HFFc6 (cell line): ENCODE measurements around the gene DLX2. TPM values are rescaled to one million over a fixed set of nuclear protein-coding genes. Genes with fewer than 3 reads are reported as not detected.

ENCODE experiments used
- DNase-seq: peaks from one replicate; pipeline ENCODE4 v3.0.0-alpha.2; 2018
- H3K27ac Mint-ChIP-seq: 2 replicates; pipeline ENCODE4 v1.8.0; 2020; ENCODE audit warnings: mild to moderate bottlenecking, mixed read lengths
- H3K27me3 Mint-ChIP-seq: 2 replicates; pipeline ENCODE4 v1.8.0; 2021; ENCODE audit warnings: mild to moderate bottlenecking, moderate library complexity, mixed read lengths; ENCODE audit not compliant: insufficient read depth
- H3K36me3 Mint-ChIP-seq: 2 replicates; pipeline ENCODE4 v1.8.0; 2021; ENCODE audit warnings: low read depth, mixed read lengths
- H3K4me1 Mint-ChIP-seq: 2 replicates; pipeline ENCODE4 v1.8.0; 2020; ENCODE audit warnings: low read depth, mixed read lengths
- H3K4me3 Mint-ChIP-seq: 2 replicates; pipeline ENCODE4 v1.8.0; 2020; ENCODE audit warnings: mild to moderate bottlenecking, moderate library complexity, mixed read lengths
- H3K9me3 Mint-ChIP-seq: 2 replicates; pipeline ENCODE4 v1.8.0; 2020; ENCODE audit warnings: mild to moderate bottlenecking, mixed read lengths
- total RNA-seq, 6 experiments: library from RNA; stranded (reverse); fragmentation: NEBNext Ultra II Directional; extraction: Animal tissue kit (Norgen Biotek cat#: 25700); gene quantifications; 2 replicates in 1 of 6; 3 replicates in 5 of 6; pipeline ENCODE4 v1.2.3, GENCODE V29; 2021
- TF ChIP-seq, protein P1 (sequence below): fragments of 200-600 bp; sonication (generic); IDR thresholded peaks from 2 replicates; pipeline ENCODE4 v1.5.0; 2021; ENCODE audit warnings: antibody characterized with exemption, mild to moderate bottlenecking

Gene DLX2
- total RNA-seq, 6 experiments from 2014 or later = 8.8 to 12.6 (median 9.5) TPM

DNA sequence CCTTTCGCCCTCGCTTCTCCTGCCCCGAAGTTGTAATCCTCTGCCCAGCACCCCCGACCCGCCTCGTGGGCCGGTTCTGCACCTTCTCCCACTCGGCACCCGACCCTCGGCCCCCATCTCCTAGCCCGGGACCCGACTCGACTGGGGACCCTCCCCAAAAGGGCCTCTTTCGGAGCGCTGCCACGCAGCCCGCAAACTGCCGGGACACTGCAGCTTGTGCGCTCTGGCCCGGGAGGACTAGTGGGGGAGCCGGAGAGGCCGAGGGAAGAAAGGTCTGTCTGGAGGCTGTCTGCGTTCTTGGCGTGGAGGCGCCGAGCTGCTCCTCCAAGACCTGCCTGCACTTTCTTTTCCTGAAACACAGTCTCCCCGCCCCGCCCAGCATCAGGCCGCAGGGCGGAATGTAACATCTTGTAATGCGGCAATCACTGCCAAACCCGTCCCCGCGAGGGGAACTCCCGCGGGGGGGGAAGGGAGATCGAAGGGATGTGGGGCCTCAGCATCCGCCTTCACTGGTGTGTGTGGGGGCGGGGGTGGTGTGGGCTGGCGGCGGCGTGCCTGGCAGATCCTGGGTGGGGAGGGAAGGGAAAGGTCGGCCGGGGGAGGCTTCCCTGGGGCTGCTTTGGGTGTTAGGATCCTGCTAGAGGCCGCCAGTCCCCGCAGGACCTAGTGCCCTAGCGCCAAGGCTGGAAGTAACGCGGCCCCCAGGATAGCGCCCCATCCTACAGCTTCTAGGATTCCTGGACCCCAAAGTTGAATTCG lies 7.4 kb downstream of the DLX2 start:
- Mint-ChIP-seq H3K27me3 (peaks cover 20% of the 10 kb centered on the region; the same call in 1 of the 2 replicates), H3K9me3 (no peaks in the 10 kb centered on the region), H3K4me3 (peak overlapping the region; percentile 83), H3K4me1 (peaks cover 78% of the 10 kb centered on the region), H3K36me3 (no peaks in the 10 kb centered on the region), H3K27ac (peak overlapping the region; percentile 92)
- TF ChIP-seq, protein P1, sequence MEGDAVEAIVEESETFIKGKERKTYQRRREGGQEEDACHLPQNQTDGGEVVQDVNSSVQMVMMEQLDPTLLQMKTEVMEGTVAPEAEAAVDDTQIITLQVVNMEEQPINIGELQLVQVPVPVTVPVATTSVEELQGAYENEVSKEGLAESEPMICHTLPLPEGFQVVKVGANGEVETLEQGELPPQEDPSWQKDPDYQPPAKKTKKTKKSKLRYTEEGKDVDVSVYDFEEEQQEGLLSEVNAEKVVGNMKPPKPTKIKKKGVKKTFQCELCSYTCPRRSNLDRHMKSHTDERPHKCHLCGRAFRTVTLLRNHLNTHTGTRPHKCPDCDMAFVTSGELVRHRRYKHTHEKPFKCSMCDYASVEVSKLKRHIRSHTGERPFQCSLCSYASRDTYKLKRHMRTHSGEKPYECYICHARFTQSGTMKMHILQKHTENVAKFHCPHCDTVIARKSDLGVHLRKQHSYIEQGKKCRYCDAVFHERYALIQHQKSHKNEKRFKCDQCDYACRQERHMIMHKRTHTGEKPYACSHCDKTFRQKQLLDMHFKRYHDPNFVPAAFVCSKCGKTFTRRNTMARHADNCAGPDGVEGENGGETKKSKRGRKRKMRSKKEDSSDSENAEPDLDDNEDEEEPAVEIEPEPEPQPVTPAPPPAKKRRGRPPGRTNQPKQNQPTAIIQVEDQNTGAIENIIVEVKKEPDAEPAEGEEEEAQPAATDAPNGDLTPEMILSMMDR = no peak
- DNase-seq = peak; percentile 89

DNA sequence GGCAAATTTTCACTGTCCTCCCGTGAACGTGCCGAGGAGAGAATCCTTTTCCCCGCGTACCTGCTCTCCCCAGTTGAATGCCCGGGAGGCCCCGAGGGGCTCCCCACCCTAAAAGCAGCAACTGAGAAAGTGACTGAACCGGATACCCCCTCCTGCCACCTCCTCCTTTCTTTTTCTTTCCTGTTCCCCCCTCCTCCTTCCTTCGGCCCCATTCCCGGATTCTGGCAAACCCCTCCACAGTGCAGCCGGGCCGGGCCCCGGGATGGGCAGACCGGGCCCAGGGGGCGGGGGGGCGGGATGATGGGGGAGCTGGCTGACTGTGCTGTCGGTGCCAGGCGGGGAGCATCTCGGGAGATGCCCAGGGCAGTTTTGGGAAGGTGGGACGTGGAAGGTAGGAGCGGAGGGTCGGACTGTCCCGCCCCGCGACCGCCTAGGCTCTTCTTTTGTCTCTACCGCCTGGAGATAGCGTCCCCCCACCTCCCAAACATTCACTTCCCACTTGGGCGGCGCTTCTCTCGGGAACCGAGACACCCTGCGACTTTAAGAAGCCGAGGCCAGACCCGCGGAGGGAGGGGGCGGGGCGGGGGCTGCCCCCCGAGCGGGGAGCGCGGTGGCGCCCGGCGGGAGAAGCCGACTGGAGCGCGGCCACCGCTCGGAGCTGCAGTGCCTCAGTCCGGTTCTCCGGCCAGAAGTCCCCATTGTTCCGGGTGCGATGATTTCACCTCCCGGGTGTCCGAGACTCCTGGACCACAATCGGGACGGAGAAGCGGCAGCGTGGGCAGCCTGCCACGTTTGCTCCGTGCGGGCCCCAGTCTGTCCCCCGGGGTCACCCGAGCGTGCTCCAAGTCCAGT lies 8.2 kb downstream of the DLX2 start:
- H3K27me3 Mint-ChIP-seq = peaks cover 24% of the 10 kb centered on the region; the same call in 1 of the 2 replicates
- TF ChIP-seq, protein P1 = no peak
- peak overlapping the region; percentile 83 for H3K4me3 Mint-ChIP-seq
- peak; percentile 34 for DNase-seq
- peaks cover 6% of the 10 kb centered on the region; the same call in 1 of the 2 replicates for H3K36me3 Mint-ChIP-seq
- H3K9me3 Mint-ChIP-seq = no peaks in the 10 kb centered on the region
- peak overlapping the region; percentile 92 for H3K27ac Mint-ChIP-seq
- H3K4me1 Mint-ChIP-seq = peaks cover 82% of the 10 kb centered on the region

DNA sequence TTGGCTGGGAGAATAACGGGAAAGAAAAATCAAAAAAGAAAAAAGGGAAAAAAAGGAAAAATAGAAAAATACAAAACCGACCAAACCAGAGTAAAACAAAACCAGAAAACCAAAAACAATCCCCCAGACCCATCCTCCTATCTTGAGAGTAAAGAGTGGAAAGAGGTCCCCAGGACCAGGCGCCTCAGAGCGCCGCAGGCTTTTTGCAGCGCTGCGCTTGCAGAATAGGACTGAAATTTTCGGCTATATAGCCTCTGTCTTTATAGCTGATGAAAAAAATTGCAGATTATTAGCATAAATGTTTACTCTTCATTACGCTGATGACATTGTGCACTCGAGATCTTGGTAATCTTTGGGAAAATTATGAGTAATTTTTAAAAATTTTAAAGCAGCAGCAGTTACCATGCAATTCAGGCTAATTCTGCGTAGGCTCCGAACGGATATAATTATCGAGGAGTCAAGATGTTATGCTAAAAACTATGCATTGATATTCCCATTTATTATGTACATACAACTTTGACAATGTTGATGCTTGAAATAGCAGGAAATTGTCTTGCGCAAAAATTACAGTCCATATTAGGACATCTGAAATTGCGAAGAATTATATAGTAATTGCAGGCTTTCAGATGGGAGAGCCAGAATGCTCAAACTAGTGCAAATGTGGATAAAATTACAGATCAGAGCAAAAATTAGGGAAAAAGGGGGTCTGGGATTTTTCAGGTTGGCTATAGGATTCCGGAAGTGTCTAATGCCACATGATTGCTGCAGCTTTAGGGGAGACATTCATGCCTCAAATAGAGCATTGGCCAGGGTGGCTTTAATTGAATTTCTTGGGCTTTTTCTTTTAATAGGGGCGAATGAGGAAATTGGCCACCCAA lies 9.0 kb downstream of the DLX2 start:
- Mint-ChIP-seq H3K27ac (peak overlapping the region; percentile 92), H3K36me3 (peaks cover 9% of the 10 kb centered on the region), H3K4me1 (peaks cover 79% of the 10 kb centered on the region)

DNA sequence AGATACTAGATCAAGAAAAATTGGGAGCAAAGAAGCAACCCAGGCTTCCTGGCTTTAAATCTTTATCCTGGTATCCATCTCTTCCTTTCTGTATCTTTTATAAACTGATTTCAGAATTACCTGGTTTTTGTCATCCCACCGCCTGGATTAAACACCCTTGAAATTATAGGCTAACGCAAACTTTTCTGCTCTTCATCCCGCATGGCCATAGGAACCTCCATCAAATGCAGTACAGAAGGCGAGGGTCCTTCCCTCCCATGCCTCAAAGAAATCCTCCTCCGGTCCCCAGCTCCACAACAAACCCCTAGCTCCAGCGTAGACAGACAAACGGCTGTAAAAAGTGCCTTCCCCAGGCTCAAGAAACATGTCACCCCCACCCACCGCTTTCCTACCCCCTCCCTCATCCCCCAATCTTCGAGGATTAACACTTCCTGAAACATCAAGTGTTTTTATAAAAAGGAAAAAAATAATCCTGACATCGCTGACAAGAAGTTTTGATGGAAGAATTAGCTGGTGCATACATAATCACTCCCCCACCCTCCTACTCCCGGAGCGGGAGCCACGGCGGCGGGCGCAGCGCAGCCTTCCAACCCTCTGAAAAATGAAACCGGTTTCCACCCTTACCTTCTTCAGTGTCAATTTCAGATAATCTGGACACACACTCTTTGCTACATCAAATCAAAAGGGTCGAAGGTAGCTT lies 9.8 kb downstream of the DLX2 start:
- no peak for DNase-seq
- TF ChIP-seq, protein P1 = no peak
- H3K9me3 Mint-ChIP-seq = no peaks in the 10 kb centered on the region
- peaks cover 79% of the 10 kb centered on the region for H3K4me1 Mint-ChIP-seq
- peak overlapping the region; percentile 83 for H3K4me3 Mint-ChIP-seq
- peaks cover 33% of the 10 kb centered on the region; the same call in 1 of the 2 replicates for H3K27me3 Mint-ChIP-seq
- H3K27ac Mint-ChIP-seq = peak overlapping the region; percentile 76; the same call in 1 of the 2 replicates
- H3K36me3 Mint-ChIP-seq = peaks cover 16% of the 10 kb centered on the region

More for the DNA sequence above, 9.0 kb downstream of the DLX2 start:
- Mint-ChIP-seq H3K9me3 (no peaks in the 10 kb centered on the region), H3K4me3 (peak overlapping the region; percentile 83), H3K27me3 (peaks cover 27% of the 10 kb centered on the region; the same call in 1 of the 2 replicates)
- TF ChIP-seq, protein P1 = no peak
- DNase-seq = no peak
